ENCODE results near the gene CPVL. TPM values are rescaled to one million over a fixed set of nuclear protein-coding genes. Genes with fewer than 3 reads are reported as not detected.

CPVL gene
- total RNA-seq, 1 experiment from 2014 or later, result 10.3 TPM

DNA sequence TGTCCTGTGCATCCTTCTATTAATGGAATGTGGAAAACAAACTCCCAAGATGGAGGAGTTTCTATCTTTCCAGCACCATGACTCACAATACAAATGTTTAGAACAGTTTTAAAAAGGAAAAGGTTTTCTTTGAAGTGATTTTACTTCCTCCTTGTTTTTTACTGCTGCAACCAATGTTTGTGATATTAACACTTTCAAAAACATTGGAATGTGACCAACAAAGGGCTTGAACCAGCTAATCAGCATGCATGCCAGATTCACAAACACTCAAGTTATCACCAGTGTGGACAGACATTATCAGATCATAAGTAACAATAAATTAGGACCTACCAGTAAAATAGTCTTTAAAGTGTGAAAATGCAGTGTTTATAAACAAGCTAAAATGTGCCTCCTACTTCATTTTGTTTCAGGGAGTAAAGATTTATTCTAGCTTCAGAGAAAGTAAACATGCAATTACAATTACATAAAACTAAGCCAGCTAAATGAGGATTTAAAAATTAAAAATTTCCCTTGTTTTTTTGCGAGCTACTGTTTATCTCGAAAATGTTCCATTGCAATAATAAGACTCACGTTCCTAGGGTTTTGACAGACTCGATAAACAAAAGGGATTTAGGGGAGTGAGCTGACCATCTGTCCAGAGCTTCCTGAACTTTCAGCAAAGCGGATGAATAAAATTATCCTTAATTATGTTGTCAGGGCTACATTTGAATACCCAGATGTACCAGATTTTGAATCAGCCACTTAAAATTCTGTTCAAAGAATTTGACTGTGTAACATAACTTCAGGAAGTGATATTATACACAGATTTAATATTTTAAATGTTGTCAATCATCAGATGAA lies 29.8 kb downstream of the CPVL start:
- H3K4me3 ChIP-seq (replicated peaks in 1 of 2; ENCODE audit: low read depth in 1 of 2, low read length in 2 of 2), result no peak overlapping the region
- no peak overlapping the region for H3K27ac ChIP-seq (ENCODE audit: low read depth, low read length)
- H3K9me3 ChIP-seq (ENCODE audit: control insufficient read depth in 1 of 2, insufficient read depth in 1 of 2, low read depth in 1 of 2, low read length in 2 of 2), result no peaks in the 10 kb centered on the region
- TF ChIP-seq TCF7L2 (IDR thresholded peaks at IDR 0.05; ENCODE audit: borderline replicate concordance, extremely low read depth, insufficient read depth, insufficient read length), result no peak
- TF ChIP-seq EZH2 (IDR thresholded peaks at IDR 0.05), result no peak
- TF ChIP-seq MAX (IDR thresholded peaks at IDR 0.05), result no peak
- TF ChIP-seq SIN3A (IDR thresholded peaks at IDR 0.05; ENCODE audit: low read depth), result no peak
- no peak for TF ChIP-seq SP1 (IDR thresholded peaks at IDR 0.05; ENCODE audit: low read depth)
- no peak for TF ChIP-seq ZFX (IDR thresholded peaks at IDR 0.05)
- TF ChIP-seq ZNF274 (IDR thresholded peaks at IDR 0.05; ENCODE audit: low read depth, low read length), result no peak
- ChIA-PET RAD21 (ENCODE audit: low non-redundant PET in 1 of 2, low total read pairs in 2 of 2, uncharacterized antibody in 2 of 2, unreplicated experiment in 2 of 2) (no interaction called here), CTCF (interaction anchor here (0.5 to 2.6 kb wide), 4 partner anchors 10 to 194 kb away, joined by 4 to 12 read pairs (median 8); no protein-coding TSS in a partner anchor), POLR2A (no interaction called here)
- no peaks in the 10 kb centered on the region for H4K20me1 ChIP-seq (ENCODE audit: insufficient read depth)
- no peak overlapping the region for H3K9ac ChIP-seq (ENCODE audit: low read length)
- BruUV-seq (replicated peaks), result no TSS peak
- H3K4me2 ChIP-seq (ENCODE audit: low read length), result no peak overlapping the region
- H3K36me3 ChIP-seq (ENCODE audit: control insufficient read depth in 1 of 2, insufficient read depth in 2 of 2, low read length in 2 of 2), result no peaks in the 10 kb centered on the region
- DNase-seq (ENCODE audit: low read depth, low spot score) (no peak), ATAC-seq (no peak)
- H3K9me2 ChIP-seq (ENCODE audit: insufficient read depth), result no peaks in the 10 kb centered on the region
- no peak overlapping the region for H2AFZ ChIP-seq (ENCODE audit: low read depth, low read length, poor library complexity, severe bottlenecking)
- H3K27me3 ChIP-seq (ENCODE audit: insufficient read depth, low read length), result no peaks in the 10 kb centered on the region
- peaks cover 3 to 20% of the 10 kb centered on the region in 2 experiments; a peak in 3 of 4 replicates for H3K4me1 ChIP-seq (ENCODE audit: control insufficient read depth in 1 of 2, insufficient read depth in 2 of 2, low read length in 2 of 2)
- intact Hi-C loops (cut with micrococcal nuclease), result no loop called here
- H3K79me2 ChIP-seq (ENCODE audit: insufficient read depth, low read length), result no peaks in the 10 kb centered on the region

DNA sequence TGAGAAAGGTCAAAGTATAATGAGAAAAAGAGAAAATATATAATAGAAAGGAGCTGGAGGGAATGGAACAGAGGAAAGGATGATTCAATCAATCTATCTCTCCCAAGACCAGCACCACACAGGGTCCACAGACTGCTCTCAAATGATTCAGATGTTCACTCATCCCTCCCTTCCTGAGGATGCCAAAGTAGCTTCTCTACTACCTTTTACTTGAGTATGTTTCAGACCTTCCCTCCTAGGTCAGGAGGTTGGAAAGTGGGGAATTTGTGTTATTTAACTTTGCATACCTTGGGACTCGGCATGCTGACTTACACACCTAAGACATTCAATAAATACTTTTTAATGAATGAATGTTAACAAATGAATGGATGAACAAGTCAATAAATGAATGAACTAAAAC lies 30.6 kb downstream of the CPVL start:
- Histone ChIP-seq H3K4me1 (ENCODE audit: control insufficient read depth in 1 of 2, insufficient read depth in 2 of 2, low read length in 2 of 2) (peaks cover 3 to 20% of the 10 kb centered on the region in 2 experiments; a peak in 3 of 4 replicates), H3K27me3 (ENCODE audit: insufficient read depth, low read length) (no peaks in the 10 kb centered on the region), H3K4me2 (ENCODE audit: low read length) (no peak overlapping the region), H3K36me3 (ENCODE audit: control insufficient read depth in 1 of 2, insufficient read depth in 2 of 2, low read length in 2 of 2) (no peaks in the 10 kb centered on the region), H3K9me2 (ENCODE audit: insufficient read depth) (no peaks in the 10 kb centered on the region), H3K9me3 (ENCODE audit: control insufficient read depth in 1 of 2, insufficient read depth in 1 of 2, low read depth in 1 of 2, low read length in 2 of 2) (no peaks in the 10 kb centered on the region), H2AFZ (ENCODE audit: low read depth, low read length, poor library complexity, severe bottlenecking) (no peak overlapping the region), H4K20me1 (ENCODE audit: insufficient read depth) (no peaks in the 10 kb centered on the region), H3K9ac (ENCODE audit: low read length) (no peak overlapping the region), H3K27ac (ENCODE audit: low read depth, low read length) (no peak overlapping the region), H3K4me3 (replicated peaks in 1 of 2; ENCODE audit: low read depth in 1 of 2, low read length in 2 of 2) (no peak overlapping the region), H3K79me2 (ENCODE audit: insufficient read depth, low read length) (no peaks in the 10 kb centered on the region)
- ChIA-PET POLR2A (no interaction called here), RAD21 (ENCODE audit: low non-redundant PET in 1 of 2, low total read pairs in 2 of 2, uncharacterized antibody in 2 of 2, unreplicated experiment in 2 of 2) (interaction anchor here in 1 of 2 experiments (0.8 kb wide), 1 partner anchor 188 kb away, joined by 5 read pairs; no protein-coding TSS in a partner anchor), CTCF (interaction anchor here (0.5 to 2.6 kb wide), 3 partner anchors 9 to 194 kb away, joined by 4 to 12 read pairs (median 11); no protein-coding TSS in a partner anchor)
- intact Hi-C loops (cut with micrococcal nuclease), result loop anchor here (2.0 kb wide), 1 partner anchor 293 kb away; no protein-coding TSS in a partner anchor
- BruUV-seq (replicated peaks), result no TSS peak
- TF ChIP-seq, protein P1, sequence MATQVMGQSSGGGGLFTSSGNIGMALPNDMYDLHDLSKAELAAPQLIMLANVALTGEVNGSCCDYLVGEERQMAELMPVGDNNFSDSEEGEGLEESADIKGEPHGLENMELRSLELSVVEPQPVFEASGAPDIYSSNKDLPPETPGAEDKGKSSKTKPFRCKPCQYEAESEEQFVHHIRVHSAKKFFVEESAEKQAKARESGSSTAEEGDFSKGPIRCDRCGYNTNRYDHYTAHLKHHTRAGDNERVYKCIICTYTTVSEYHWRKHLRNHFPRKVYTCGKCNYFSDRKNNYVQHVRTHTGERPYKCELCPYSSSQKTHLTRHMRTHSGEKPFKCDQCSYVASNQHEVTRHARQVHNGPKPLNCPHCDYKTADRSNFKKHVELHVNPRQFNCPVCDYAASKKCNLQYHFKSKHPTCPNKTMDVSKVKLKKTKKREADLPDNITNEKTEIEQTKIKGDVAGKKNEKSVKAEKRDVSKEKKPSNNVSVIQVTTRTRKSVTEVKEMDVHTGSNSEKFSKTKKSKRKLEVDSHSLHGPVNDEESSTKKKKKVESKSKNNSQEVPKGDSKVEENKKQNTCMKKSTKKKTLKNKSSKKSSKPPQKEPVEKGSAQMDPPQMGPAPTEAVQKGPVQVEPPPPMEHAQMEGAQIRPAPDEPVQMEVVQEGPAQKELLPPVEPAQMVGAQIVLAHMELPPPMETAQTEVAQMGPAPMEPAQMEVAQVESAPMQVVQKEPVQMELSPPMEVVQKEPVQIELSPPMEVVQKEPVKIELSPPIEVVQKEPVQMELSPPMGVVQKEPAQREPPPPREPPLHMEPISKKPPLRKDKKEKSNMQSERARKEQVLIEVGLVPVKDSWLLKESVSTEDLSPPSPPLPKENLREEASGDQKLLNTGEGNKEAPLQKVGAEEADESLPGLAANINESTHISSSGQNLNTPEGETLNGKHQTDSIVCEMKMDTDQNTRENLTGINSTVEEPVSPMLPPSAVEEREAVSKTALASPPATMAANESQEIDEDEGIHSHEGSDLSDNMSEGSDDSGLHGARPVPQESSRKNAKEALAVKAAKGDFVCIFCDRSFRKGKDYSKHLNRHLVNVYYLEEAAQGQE (IDR thresholded peaks at IDR 0.05; ENCODE audit: low read depth), result no peak
- TF ChIP-seq, protein P2, sequence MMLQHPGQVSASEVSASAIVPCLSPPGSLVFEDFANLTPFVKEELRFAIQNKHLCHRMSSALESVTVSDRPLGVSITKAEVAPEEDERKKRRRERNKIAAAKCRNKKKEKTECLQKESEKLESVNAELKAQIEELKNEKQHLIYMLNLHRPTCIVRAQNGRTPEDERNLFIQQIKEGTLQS (IDR thresholded peaks at IDR 0.05), result no peak
- DNase-seq (ENCODE audit: low read depth, low spot score) (no peak), ATAC-seq (no peak)
